ENCODE results near the gene MATR3.

Gene MATR3

DNA sequence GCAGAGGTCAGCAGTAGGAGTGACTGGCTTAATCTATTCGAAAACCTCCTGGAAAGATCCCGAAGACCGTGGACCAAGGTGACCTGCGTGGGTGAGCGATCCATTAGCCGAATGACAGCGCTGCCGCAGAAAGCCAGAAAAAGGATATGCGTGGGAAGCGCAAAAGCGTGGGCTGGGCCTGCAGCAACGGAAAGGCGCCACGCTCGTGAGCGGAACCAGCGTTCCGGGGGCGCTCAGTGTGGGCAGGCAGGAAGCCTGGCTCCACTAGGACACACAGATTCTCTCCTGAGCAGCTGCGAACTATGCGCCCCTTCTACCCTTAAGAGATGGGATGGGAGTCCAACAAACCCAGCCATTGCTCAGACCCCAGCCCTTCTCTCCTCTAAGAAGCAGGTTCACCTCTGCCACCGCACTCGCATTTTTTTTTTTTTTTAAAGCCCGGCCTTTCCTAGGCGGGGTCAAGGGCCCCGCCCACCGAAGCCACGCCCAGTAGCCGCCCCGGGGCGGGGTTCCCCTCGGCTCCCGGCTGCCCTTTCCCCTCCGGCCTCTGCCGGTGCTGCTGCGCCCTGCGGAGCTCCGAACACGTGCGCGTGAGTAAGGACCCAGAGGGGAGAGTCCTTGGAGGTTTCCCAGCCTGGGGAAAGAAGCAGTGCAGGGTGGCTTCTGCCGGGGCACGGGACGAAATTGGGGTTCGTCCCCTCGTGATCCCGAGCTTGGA, 19.8 kb upstream of the MATR3 start:
- DNase-seq = no peak

DNA sequence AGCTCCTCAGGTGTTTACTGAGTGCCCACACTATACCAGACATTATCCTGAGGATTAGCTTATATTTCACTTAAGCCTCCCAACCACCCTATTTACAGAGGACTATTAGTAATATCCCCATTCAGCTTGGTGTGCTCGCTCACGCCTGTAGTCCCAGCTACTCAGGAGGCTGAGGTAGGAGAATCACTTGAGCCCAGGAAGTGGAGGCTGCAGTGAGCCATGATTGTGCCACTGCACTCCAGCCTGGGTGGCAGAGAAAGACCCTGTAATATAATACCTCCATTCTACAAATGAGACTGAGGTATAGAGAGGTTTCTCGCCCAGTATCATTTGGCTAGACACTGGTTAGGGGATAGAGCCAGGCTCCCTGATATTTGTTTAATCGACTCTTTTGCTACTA, 18.0 kb upstream of the MATR3 start:
- DNase-seq = no peak

GRCh38 chr5:139275956-139276355, 17.6 kb upstream of the MATR3 start:
- no peak for DNase-seq

DNA sequence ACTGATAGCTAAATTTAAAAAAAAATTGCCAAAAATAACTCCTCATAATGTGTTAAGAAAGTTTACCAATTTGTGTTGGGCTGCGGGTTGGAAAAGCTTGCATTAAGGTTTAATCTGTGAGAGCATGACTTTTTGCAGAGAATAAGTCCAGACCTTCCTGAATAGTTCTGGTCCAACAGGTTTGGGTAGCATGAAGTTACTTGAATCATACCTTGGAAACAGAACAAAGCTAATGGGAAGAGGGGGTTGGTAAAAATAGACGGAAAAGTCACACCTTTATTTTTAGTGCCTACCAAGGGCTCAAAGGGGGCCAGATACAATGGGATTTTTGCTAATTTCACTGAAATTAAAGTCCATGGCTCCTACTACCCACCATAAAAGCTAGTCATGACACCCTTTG, 17.1 kb upstream of the MATR3 start:
- no peak for DNase-seq

DNA sequence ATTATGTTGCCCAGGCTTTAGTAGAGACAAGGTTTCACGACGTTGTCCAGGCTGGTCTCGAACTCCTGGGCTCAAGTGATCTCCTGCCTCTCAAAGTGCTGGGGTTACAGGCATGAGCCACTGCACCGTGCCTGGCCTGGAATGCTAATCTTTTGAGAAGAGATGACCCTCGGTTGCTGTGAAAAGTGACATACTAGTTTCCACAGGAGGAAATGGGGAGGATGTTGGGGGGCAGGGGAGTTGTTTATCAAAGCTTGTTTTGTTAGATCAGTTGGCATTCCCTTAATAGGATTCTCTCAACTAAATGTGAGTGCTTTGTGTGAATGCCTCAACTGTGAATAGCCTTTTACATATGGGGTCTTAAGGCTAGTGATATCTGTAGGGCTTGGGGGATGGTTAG, 16.4 kb upstream of the MATR3 start:
- no peak for DNase-seq

- no peak for DNase-seq
These were observed 14.8 kb upstream of the MATR3 start for GRCh38 chr5:139278540-139279274.

- DNase-seq = no peak
These were observed 11.4 kb upstream of the MATR3 start for GRCh38 chr5:139282197-139282557.

GRCh38 chr5:139283252-139284166, 10.0 kb upstream of the MATR3 start:
- no peak for DNase-seq

DNA sequence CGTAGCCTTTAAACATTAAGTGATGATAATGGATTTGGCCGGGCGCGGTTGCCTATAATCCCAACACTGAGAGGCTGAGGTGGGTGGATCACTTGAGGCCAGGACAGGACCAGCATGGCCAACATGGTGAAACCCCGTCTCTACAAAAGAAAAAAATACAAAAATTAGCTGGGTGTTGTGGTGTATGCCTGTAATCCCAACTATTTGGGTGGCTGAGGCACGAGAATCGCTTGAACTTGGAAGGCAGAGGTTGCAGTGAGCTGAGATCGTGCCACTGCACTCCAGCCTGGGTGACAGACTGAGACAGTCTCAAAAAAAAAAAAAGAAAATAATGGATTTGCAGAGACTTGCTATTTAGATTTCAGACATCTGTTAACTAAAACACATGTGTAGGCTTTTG, 9.2 kb upstream of the MATR3 start:
- no peak for DNase-seq

- DNase-seq = no peak
These were observed 7.7 kb upstream of the MATR3 start for GRCh38 chr5:139285651-139286392.

GRCh38 chr5:139287890-139288635, 5.5 kb upstream of the MATR3 start:
- DNase-seq = no peak

DNA sequence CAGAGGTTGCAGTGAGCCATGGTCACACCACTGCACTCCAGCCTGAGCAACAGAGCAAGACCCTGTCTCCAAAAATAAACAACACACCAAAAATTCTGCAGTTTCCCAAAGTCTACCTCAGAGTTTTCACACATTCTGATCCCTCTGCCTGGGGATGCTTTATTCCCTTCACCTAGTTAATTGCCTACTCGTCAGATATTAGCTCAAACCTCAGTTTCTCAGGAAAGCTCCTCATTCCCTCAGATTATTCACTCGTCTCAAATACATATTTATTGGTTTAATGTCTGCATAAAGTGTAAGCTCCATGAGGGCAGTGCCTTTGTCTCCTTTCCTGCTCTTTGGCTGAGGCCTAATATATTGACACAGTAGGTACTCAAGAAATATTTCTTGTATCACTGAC, 2.5 kb upstream of the MATR3 start:
- DNase-seq = no peak

GRCh38 chr5:139293202-139293506, 386 bp upstream of the MATR3 start:
- no peak for DNase-seq

DNA sequence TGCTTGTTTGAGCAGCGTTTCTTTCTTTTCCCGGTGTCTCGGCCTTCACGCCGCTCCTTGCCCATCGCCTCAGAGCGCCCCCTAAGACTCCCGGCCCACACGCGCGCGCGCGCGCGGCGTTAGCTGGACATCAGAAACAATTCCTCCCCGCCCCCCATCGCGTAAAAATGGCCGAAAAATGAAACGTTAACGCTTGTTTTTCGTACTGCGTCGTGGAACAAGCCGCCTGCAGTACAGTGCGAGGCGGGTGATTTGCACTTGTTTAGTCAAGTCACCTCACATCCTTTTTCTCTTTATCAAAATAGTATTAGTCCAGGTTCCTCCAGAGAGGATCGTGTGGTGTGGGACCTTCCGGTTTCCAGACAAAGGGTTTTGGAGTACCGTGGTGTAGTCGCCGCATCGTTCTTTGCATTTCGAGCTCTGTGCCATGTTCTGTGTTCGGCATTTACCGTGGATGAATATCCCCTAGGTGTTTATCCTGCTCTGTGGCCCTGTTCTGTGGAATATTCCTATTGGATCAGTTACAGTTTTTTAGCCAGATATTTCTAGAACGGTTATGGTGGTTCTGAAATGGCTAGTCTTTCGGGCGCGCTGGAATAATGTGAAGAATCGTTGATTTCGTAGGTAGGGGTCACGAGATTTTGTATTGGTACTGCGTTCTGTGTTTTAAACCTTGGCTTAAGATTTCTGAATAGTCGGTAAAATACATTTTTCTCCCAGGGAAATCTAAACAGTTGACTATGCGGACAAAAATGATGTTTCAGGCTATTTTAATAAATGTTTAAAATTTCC, 1.0 kb downstream of the MATR3 start:
- no peak for DNase-seq

- DNase-seq = no peak
These were observed 2.0 kb downstream of the MATR3 start for GRCh38 chr5:139295346-139296057.

- no peak for DNase-seq
These were observed 2.7 kb downstream of the MATR3 start for GRCh38 chr5:139296198-139296597.

DNA sequence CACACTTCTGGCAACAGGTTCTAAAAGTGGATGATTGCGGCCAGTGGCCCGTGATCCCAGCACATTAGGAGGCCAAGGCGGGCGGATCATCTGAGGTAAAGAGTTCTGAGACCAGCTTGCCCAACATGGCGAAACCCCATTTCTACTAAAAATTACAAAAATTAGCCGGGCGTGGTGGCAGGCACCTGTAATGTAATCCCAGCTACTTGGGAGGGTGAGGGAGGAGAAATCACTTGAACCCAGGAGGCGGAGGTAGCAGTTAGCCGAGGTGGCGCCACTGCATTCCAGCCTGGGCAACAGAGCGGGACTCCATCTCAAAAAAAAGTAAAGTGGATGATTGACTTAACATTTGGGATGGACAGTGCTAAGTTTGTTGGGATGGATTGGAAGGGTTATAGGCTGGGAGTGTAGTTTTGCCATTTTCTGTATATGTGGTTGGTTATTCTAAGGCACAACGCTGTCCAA, 3.4 kb downstream of the MATR3 start:
- no peak for DNase-seq

DNA sequence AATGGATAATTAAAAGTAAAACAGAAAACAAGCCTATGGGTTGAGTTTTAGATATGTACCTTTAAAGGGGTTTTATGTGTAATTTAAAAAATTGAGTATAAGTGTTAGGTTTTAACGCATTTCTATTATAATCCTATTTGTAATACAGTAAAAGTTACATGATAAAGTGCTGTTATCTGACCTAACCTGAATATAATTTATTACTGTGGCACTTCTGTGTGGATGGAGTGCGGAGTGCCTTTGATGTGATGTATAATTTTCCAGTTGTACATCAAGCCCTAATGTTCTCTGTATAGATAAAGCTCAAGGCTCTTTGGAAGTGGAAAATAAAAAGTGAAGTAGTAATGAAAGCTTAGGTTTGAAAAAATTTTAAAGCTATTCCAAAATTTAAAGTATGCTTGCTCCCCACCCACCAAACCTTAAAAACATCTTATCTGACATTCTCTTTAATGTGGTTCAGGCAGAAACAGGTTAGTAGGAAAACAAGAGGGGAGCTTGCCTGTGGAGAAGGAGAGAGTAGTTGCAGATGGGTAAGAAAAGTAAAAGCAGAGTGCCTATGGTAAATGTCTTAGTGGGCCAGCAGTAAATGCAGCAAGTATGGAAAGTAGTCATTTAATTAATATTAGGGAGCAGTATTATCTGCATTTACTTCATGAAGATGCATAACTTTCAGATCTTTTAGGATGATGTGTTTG, 4.0 kb downstream of the MATR3 start:
- no peak for DNase-seq

DNA sequence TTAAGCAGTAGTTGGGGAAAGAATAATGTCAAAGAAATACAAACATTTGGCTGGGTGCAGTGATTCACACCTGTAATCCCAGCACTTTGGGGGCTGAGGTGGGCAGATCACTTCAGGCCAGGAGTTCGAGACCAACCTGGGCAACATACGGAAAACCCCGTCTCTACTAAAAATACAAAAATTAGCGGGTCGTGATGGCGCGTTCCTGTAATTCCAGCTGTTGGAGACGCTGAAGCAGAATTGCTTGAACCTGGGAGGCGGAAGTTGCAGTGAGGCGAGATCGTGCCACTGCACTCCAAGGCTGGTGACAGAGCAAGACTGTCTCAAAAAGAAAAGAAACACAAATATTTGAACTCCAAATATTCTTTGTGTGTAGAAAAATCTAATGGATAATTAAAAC, 4.7 kb downstream of the MATR3 start:
- DNase-seq = no peak

- no peak for DNase-seq
These were observed 5.9 kb downstream of the MATR3 start for GRCh38 chr5:139299486-139299885.
